ENCODE results near the gene GALNS.

GALNS gene

GRCh38 chr16:88901718-88902337, 45.1 kb upstream of the GALNS start:
- H3K4me3 ChIP-seq (ENCODE audit: low read depth, low read length) = no peak overlapping the region
- TF ChIP-seq CTCF (IDR thresholded peaks at IDR 0.05; ENCODE audit: insufficient read depth, low read depth, low read length, missing control alignments) = no peak
- DNase-seq (ENCODE audit: low read depth) = no peak

GRCh38 chr16:88900662-88901052, 43.9 kb upstream of the GALNS start:
- no peak overlapping the region for H3K4me3 ChIP-seq (ENCODE audit: low read depth, low read length)
- DNase-seq (ENCODE audit: low read depth) = no peak
- no peak for TF ChIP-seq CTCF (IDR thresholded peaks at IDR 0.05; ENCODE audit: insufficient read depth, low read depth, low read length, missing control alignments)

- TF ChIP-seq CTCF (IDR thresholded peaks at IDR 0.05; ENCODE audit: insufficient read depth, low read depth, low read length, missing control alignments) = no peak
- no peak for DNase-seq (ENCODE audit: low read depth)
- H3K4me3 ChIP-seq (ENCODE audit: low read depth, low read length) = no peak overlapping the region
These were observed 43.3 kb upstream of the GALNS start for GRCh38 chr16:88899901-88900661.

- H3K4me3 ChIP-seq (ENCODE audit: low read depth, low read length) = no peak overlapping the region
- TF ChIP-seq CTCF (IDR thresholded peaks at IDR 0.05; ENCODE audit: insufficient read depth, low read depth, low read length, missing control alignments) = no peak
- no peak for DNase-seq (ENCODE audit: low read depth)
These were observed 41.1 kb upstream of the GALNS start for GRCh38 chr16:88897696-88898425.

- TF ChIP-seq CTCF (IDR thresholded peaks at IDR 0.05; ENCODE audit: insufficient read depth, low read depth, low read length, missing control alignments) = no peak
- no peak overlapping the region for H3K4me3 ChIP-seq (ENCODE audit: low read depth, low read length)
- DNase-seq (ENCODE audit: low read depth) = no peak
These were observed 39.7 kb upstream of the GALNS start for GRCh38 chr16:88896238-88897070.

- TF ChIP-seq CTCF (IDR thresholded peaks at IDR 0.05; ENCODE audit: insufficient read depth, low read depth, low read length, missing control alignments) = no peak
- H3K4me3 ChIP-seq (ENCODE audit: low read depth, low read length) = no peak overlapping the region
- DNase-seq (ENCODE audit: low read depth) = no peak
These were observed 38.6 kb upstream of the GALNS start for GRCh38 chr16:88895335-88895734.
